Body of pancreas (tissue), 4 donors: ENCODE results near the gene SRRM1.
"Not testable (repeated sequence)": the region's sequence is repeated elsewhere in the genome, so short reads cannot be mapped to it uniquely, and the experiment has no call there.

ENCODE experiments used
- CTCF ChIP-seq, 7 experiments: fragments of 450-650 bp in 4 of 7; fragments of 200-600 bp in 3 of 7; sonication (generic) in 3 of 7; IDR thresholded peaks; one replicate each; pipeline ENCODE4 v1.5.1; 2016 to 2019; ENCODE audit warnings: antibody characterized with exemption in 7 of 7
- POLR2A ChIP-seq, 3 donors: fragments of 450-650 bp; IDR thresholded peaks; one replicate each; pipeline ENCODE4 v1.6.1; 2016; ENCODE audit warnings: antibody characterized with exemption in 3 of 3, mild to moderate bottlenecking in 2 of 3

- TF ChIP-seq CTCF, POLR2A (IDR thresholded peaks at IDR 0.05): not testable (repeated sequence)
Measured at GRCh38 chr1:24706074-24706389, 62.9 kb downstream of the SRRM1 start.
